Endothelial cell of umbilical vein (primary cell): ENCODE data around the gene NCK1. TPM values are rescaled to one million over a fixed set of nuclear protein-coding genes. Genes with fewer than 3 reads are reported as not detected.

Experiments used
- BruUV-seq: library from RNA; stranded (reverse); fragments of 400-500 nt; replicated peaks from 2 replicates; lab custom pipeline; 2021; lab: Mats Ljungman, UMichigan
- CTCF ChIA-PET: fragments of 300-600, 350-600 bp; sonication (Branson Sonifier 250); formaldehyde crosslinking; loops from one replicate; lab custom pipeline; 2021; ENCODE audit warnings: antibody characterized with exemption, inconsistent platforms; lab: Charles Lee
- POLR2A ChIA-PET: fragments of 300-600, 350-600 bp; sonication (Branson Sonifier 250); formaldehyde crosslinking; loops from one replicate; lab custom pipeline; 2021; ENCODE audit warnings: antibody characterized with exemption, inconsistent platforms; lab: Charles Lee
- DNase-seq: peaks from one replicate; pipeline ENCODE4 v3.0.0-alpha.2; 2011; ENCODE audit warnings: low read depth, low spot score
- FAIRE-seq: peaks from 2 replicates; lab custom pipeline; 2011; peaks lifted over from hg19 to GRCh38; lab: Jason Lieb, UNC
- H2AFZ ChIP-seq: 2 replicates; pipeline ENCODE4 v1.6.0; 2012; ENCODE audit warnings: low read depth, low read length, control low read depth, inconsistent platforms
- H3K27ac ChIP-seq: 2 replicates; pipeline ENCODE4 v1.5.1; 2011; ENCODE audit warnings: low read depth, mild to moderate bottlenecking, control low read depth, low read length, moderate library complexity; ENCODE audit not compliant: insufficient read depth
- H3K27me3 ChIP-seq, 2 experiments: 2 replicates each; pipeline versions ENCODE4 v1.6.0 to v1.6.1; 2011; ENCODE audit warnings: low read length in 2 of 2, mixed read lengths in 1 of 2; ENCODE audit not compliant: control insufficient read depth in 2 of 2, insufficient read depth in 2 of 2
- H3K36me3 ChIP-seq, 2 experiments: 2 replicates in 1 of 2; 3 replicates in 1 of 2; pipeline ENCODE4 v1.5.1; 2011; ENCODE audit warnings: low read length in 2 of 2, mild to moderate bottlenecking in 1 of 2, moderate library complexity in 1 of 2; ENCODE audit not compliant: control insufficient read depth in 2 of 2, insufficient read depth in 2 of 2; ENCODE audit errors: extremely low read depth in 1 of 2
- H3K4me1 ChIP-seq: 3 replicates; pipeline ENCODE4 v1.5.1; 2011; ENCODE audit warnings: mild to moderate bottlenecking, low read length; ENCODE audit not compliant: control insufficient read depth, insufficient read depth; ENCODE audit errors: extremely low read depth
- H3K4me2 ChIP-seq: 2 replicates; pipeline ENCODE4 v1.6.1; 2011; ENCODE audit warnings: low read length, control low read depth, mixed read lengths; ENCODE audit not compliant: insufficient read depth
- H3K4me3 ChIP-seq, 3 experiments: fragments of 200-600 bp in 1 of 3; sonication (generic), shearing (Covaris generic) in 1 of 3; replicated peaks in 1 of 3; 2 replicates each; pipeline ENCODE4 v1.5.1; 2011 to 2016; ENCODE audit warnings: control low read depth in 3 of 3, low read length in 3 of 3, mild to moderate bottlenecking in 2 of 3, inconsistent platforms in 1 of 3, low read depth in 1 of 3, moderate library complexity in 1 of 3; ENCODE audit not compliant: insufficient read depth in 1 of 3
- H3K79me2 ChIP-seq: 2 replicates; pipeline ENCODE4 v1.6.0; 2012; ENCODE audit warnings: low read length, inconsistent platforms; ENCODE audit not compliant: control insufficient read depth, insufficient read depth
- H3K9ac ChIP-seq: replicated peaks from 2 replicates; pipeline ENCODE3; 2011; ENCODE audit warnings: low read length, control low read depth; ENCODE audit not compliant: insufficient read depth; ENCODE audit errors: extremely low read depth
- H3K9me1 ChIP-seq: replicated peaks from 3 replicates; pipeline ENCODE4 v1.6.0; 2011; ENCODE audit warnings: mild to moderate bottlenecking, low read length; ENCODE audit not compliant: control insufficient read depth, insufficient read depth; ENCODE audit errors: extremely low read depth
- H3K9me3 ChIP-seq: replicated peaks from 2 replicates; pipeline ENCODE4 v1.5.1; 2012; ENCODE audit warnings: low read length, inconsistent platforms; ENCODE audit not compliant: control insufficient read depth, insufficient read depth
- H4K20me1 ChIP-seq: replicated peaks from 2 replicates; pipeline ENCODE3; 2011; ENCODE audit warnings: mild to moderate bottlenecking, low read length; ENCODE audit not compliant: control insufficient read depth, insufficient read depth; ENCODE audit errors: extremely low read depth
- CTCF ChIP-seq, 2 donors: IDR thresholded peaks; 1 replicate in 1 of 2; 2 replicates in 1 of 2; pipeline ENCODE4 v1.5.1; 2011; ENCODE audit warnings: low read length in 2 of 2, mild to moderate bottlenecking in 2 of 2, moderate library complexity in 2 of 2, control low read depth in 1 of 2, inconsistent platforms in 1 of 2, low read depth in 1 of 2; ENCODE audit not compliant: insufficient read depth in 1 of 2; ENCODE audit errors: extremely low read depth in 1 of 2
- EZH2 ChIP-seq: IDR thresholded peaks from 2 replicates; pipeline ENCODE4 v1.6.1; 2012; ENCODE audit warnings: borderline replicate concordance, low read depth, mild to moderate bottlenecking, moderate library complexity, low read length, inconsistent platforms; ENCODE audit not compliant: severe bottlenecking
- FOS ChIP-seq: IDR thresholded peaks from 2 replicates; pipeline ENCODE4 v1.6.1; 2011; ENCODE audit warnings: mild to moderate bottlenecking, low read length, moderate library complexity, borderline replicate concordance; ENCODE audit not compliant: insufficient read depth
- GATA2 ChIP-seq: IDR thresholded peaks from 2 replicates; pipeline ENCODE4 v1.7.0; 2011; ENCODE audit warnings: low read depth, mild to moderate bottlenecking, moderate library complexity, mixed read lengths, low read length; ENCODE audit not compliant: insufficient read length, insufficient read depth
- JUN ChIP-seq: IDR thresholded peaks from 2 replicates; pipeline ENCODE4 v1.6.1; 2011; ENCODE audit warnings: borderline replicate concordance, low read depth; ENCODE audit not compliant: insufficient read length, insufficient read depth
- MAX ChIP-seq: IDR thresholded peaks from 2 replicates; pipeline ENCODE4 v1.6.1; 2011; ENCODE audit not compliant: insufficient read depth, insufficient read length
- MYC ChIP-seq: IDR thresholded peaks from one replicate; pipeline ENCODE4 v1.6.1; 2011; ENCODE audit warnings: mild to moderate bottlenecking, low read depth, low read length
- POLR2A ChIP-seq: IDR thresholded peaks from 2 replicates; pipeline ENCODE4 v1.6.1; 2012; ENCODE audit warnings: low read depth, mild to moderate bottlenecking, control low read depth, low read length
- POLR2AphosphoS5 ChIP-seq: IDR thresholded peaks from 2 replicates; pipeline ENCODE4 v1.6.1; 2012; ENCODE audit warnings: low read depth, mild to moderate bottlenecking, control low read depth, low read length, moderate library complexity; ENCODE audit not compliant: insufficient read depth
- dilution Hi-C: fragments of 300-500 bp; cut with MboI; formaldehyde crosslinking; loops from one replicate; pipeline ENCODE4 v1.15.0; 2019; ENCODE audit warnings: low sequenced_read_pairs; ENCODE audit not compliant: extremely low pct_ligation_motif_present
- intact Hi-C: fragments of 100-400 bp; cut with micrococcal nuclease; formaldehyde crosslinking; loops from one replicate; pipeline ENCODE4 v1.10.0; 2022
- polyA plus RNA-seq, 4 experiments: library from polyadenylated mRNA; depleted of rRNA in 3 of 4; stranded (reverse) in 3 of 4; unstranded in 1 of 4; fragments of >200 nt; gene quantifications; 2 replicates each; pipeline versions ENCODE4 v1.2.1 to v1.2.3, GENCODE V29; 2011 to 2012; ENCODE audit warnings: missing spikeins in 1 of 4
- total RNA-seq: library from RNA; stranded (reverse); gene quantifications from 2 replicates; pipeline ENCODE4 v1.2.3, GENCODE V29; 2021

Gene NCK1
- total and polyA plus RNA-seq, 2 donors (not counting 3 experiments of a cell fraction or from before 2014, with no cell fraction given) = 19.3 to 52.2 TPM

GRCh38 chr3:136932523-136932922, 70.5 kb downstream of the NCK1 start:
- Histone ChIP-seq H3K27me3 (no peaks in the 10 kb centered on the region), H3K9me1 (no peaks in the 10 kb centered on the region), H3K9ac (no peak overlapping the region), H3K4me3 (no peak overlapping the region), H3K4me2 (no peak overlapping the region), H3K79me2 (peaks cover 39% of the 10 kb centered on the region), H4K20me1 (no peaks in the 10 kb centered on the region), H3K9me3 (no peaks in the 10 kb centered on the region), H3K36me3 (peaks cover 2% of the 10 kb centered on the region in 2 experiments), H3K27ac (no peak overlapping the region), H2AFZ (no peak overlapping the region), H3K4me1 (peaks cover 7% of the 10 kb centered on the region)
- CTCF ChIA-PET = interaction anchor here (0.9 to 1.2 kb wide), 2 partner anchors 15 to 19 kb away, joined by 3 read pairs; no protein-coding TSS in a partner anchor
- intact Hi-C loops = no loop called here
- BruUV-seq = no TSS peak
- FAIRE-seq = no peak
- TF ChIP-seq FOS (no peak), POLR2A (no peak), MAX (no peak), EZH2 (no peak), GATA2 (no peak), JUN (no peak), CTCF (IDR thresholded peaks at IDR 0.05; ENCODE audit: extremely low read depth in 1 of 2, insufficient read depth in 1 of 2, low read depth in 1 of 2, low read length in 2 of 2) (no peak), POLR2AphosphoS5 (no peak), MYC (no peak)
- dilution Hi-C loops = no loop called here
- peak; percentile 53 for DNase-seq
- POLR2A ChIA-PET = no interaction called here
